Karpas-422 (cell line): Measurements from ENCODE around the gene MCEE. TPM values are rescaled to one million over a fixed set of nuclear protein-coding genes. Genes with fewer than 3 reads are reported as not detected.

Experiments used
- DNase-seq: peaks from one replicate; pipeline ENCODE4 v3.0.0-alpha.2; 2015
- H2AFZ ChIP-seq: fragments of 200-600 bp; sonication (generic); 2 replicates; pipeline ENCODE4 v1.6.1; 2014; ENCODE audit warnings: antibody characterized with exemption, low read length, mixed read lengths
- H3K27ac ChIP-seq: fragments of 200-600 bp; sonication (generic); 2 replicates; pipeline ENCODE4 v1.5.1; 2014; ENCODE audit warnings: mild to moderate bottlenecking, low read length, moderate library complexity
- H3K27me3 ChIP-seq: fragments of 200-600 bp; sonication (generic); 2 replicates; pipeline ENCODE4 v1.6.1; 2014; ENCODE audit warnings: low read length, mixed read lengths
- H3K36me3 ChIP-seq: fragments of 200-600 bp; sonication (generic); 2 replicates; pipeline ENCODE4 v1.6.1; 2014; ENCODE audit warnings: low read length, mixed read lengths; ENCODE audit not compliant: insufficient read depth
- H3K4me1 ChIP-seq: fragments of 200-600 bp; sonication (generic); 2 replicates; pipeline ENCODE4 v1.6.1; 2014; ENCODE audit warnings: mild to moderate bottlenecking, low read length, mixed read lengths
- H3K4me2 ChIP-seq: fragments of 200-600 bp; sonication (generic); 2 replicates; pipeline ENCODE4 v1.6.1; 2014; ENCODE audit warnings: low read length, low read depth, mild to moderate bottlenecking; ENCODE audit not compliant: poor library complexity, severe bottlenecking
- H3K4me3 ChIP-seq: fragments of 200-600 bp; sonication (generic); 2 replicates; pipeline ENCODE4 v1.5.1; 2014; ENCODE audit warnings: mild to moderate bottlenecking, antibody characterized with exemption, low read length, mixed read lengths
- H3K79me2 ChIP-seq: fragments of 200-600 bp; sonication (generic); 2 replicates; pipeline ENCODE4 v1.6.1; 2014; ENCODE audit warnings: mild to moderate bottlenecking, low read length, mixed read lengths
- H3K9ac ChIP-seq: fragments of 200-600 bp; sonication (generic); 2 replicates; pipeline ENCODE4 v1.6.0; 2014; ENCODE audit warnings: low read length
- H3K9me2 ChIP-seq: fragments of 200-600 bp; sonication (generic), shearing (Covaris generic); replicated peaks from 2 replicates; pipeline ENCODE4 v1.6.0; 2014; ENCODE audit warnings: mild to moderate bottlenecking, low read length, moderate library complexity; ENCODE audit not compliant: insufficient read depth
- H3K9me3 ChIP-seq: fragments of 300-700, 200-600 bp; sonication (generic); 2 replicates; pipeline ENCODE4 v1.6.1; 2014; ENCODE audit warnings: low read length, mixed read lengths
- H4K20me1 ChIP-seq: fragments of 200-600 bp; sonication (generic); 2 replicates; pipeline ENCODE4 v1.6.1; 2014; ENCODE audit warnings: mild to moderate bottlenecking, antibody characterized with exemption, low read length, low read depth; ENCODE audit not compliant: insufficient read depth
- total RNA-seq: library from RNA; depleted of rRNA; stranded (reverse); fragments of >200 nt; shearing (Covaris generic); gene quantifications from 2 replicates; pipeline ENCODE4 v1.2.3, GENCODE V29; 2014; ENCODE audit warnings: low replicate concordance

The MCEE gene
- total RNA-seq, 1 experiment from 2014 or later, result 27.9 TPM

- Histone ChIP-seq H3K4me2 (no peak overlapping the region), H3K79me2 (no peaks in the 10 kb centered on the region), H3K36me3 (no peaks in the 10 kb centered on the region; the same call in 1 of the 2 replicates), H4K20me1 (peaks cover 7% of the 10 kb centered on the region), H3K4me3 (no peak overlapping the region), H2AFZ (no peak overlapping the region), H3K4me1 (peaks cover 7% of the 10 kb centered on the region), H3K9me3 (no peaks in the 10 kb centered on the region), H3K9ac (no peak overlapping the region), H3K9me2 (no peaks in the 10 kb centered on the region), H3K27ac (no peak overlapping the region), H3K27me3 (no peaks in the 10 kb centered on the region)
- peak; percentile 91 for DNase-seq
Observed at GRCh38 chr2:71154798-71155197, 24.8 kb upstream of the MCEE start.

GRCh38 chr2:71154279-71154678 lies 24.2 kb upstream of the MCEE start:
- no peak overlapping the region for H3K27ac ChIP-seq
- no peak overlapping the region for H3K9ac ChIP-seq
- H3K9me3 ChIP-seq, result no peaks in the 10 kb centered on the region
- no peak overlapping the region for H3K4me2 ChIP-seq
- no peak for DNase-seq
- H3K9me2 ChIP-seq, result no peaks in the 10 kb centered on the region
- no peaks in the 10 kb centered on the region for H3K27me3 ChIP-seq
- peaks cover 7% of the 10 kb centered on the region for H3K4me1 ChIP-seq
- H2AFZ ChIP-seq, result no peak overlapping the region
- H3K79me2 ChIP-seq, result no peaks in the 10 kb centered on the region
- peaks cover 5% of the 10 kb centered on the region; the same call in 1 of the 2 replicates for H3K36me3 ChIP-seq
- H3K4me3 ChIP-seq, result no peak overlapping the region
- H4K20me1 ChIP-seq, result peaks cover 11% of the 10 kb centered on the region

GRCh38 chr2:71153585-71154224 lies 23.7 kb upstream of the MCEE start:
- peaks cover 11% of the 10 kb centered on the region for H4K20me1 ChIP-seq
- no peaks in the 10 kb centered on the region for H3K9me3 ChIP-seq
- H3K27me3 ChIP-seq, result no peaks in the 10 kb centered on the region
- H2AFZ ChIP-seq, result no peak overlapping the region
- peaks cover 11% of the 10 kb centered on the region; the same call in 1 of the 2 replicates for H3K36me3 ChIP-seq
- no peaks in the 10 kb centered on the region for H3K9me2 ChIP-seq
- H3K9ac ChIP-seq, result no peak overlapping the region
- H3K4me1 ChIP-seq, result peaks cover 7% of the 10 kb centered on the region
- H3K79me2 ChIP-seq, result no peaks in the 10 kb centered on the region
- H3K4me2 ChIP-seq, result no peak overlapping the region
- no peak overlapping the region for H3K4me3 ChIP-seq
- no peak for DNase-seq
- H3K27ac ChIP-seq, result no peak overlapping the region

GRCh38 chr2:71151620-71152019 lies 21.6 kb upstream of the MCEE start:
- H3K27me3 ChIP-seq, result no peaks in the 10 kb centered on the region
- no peaks in the 10 kb centered on the region for H3K4me1 ChIP-seq
- no peak for DNase-seq
- no peak overlapping the region for H3K4me2 ChIP-seq
- H2AFZ ChIP-seq, result no peak overlapping the region
- H4K20me1 ChIP-seq, result peaks cover 11% of the 10 kb centered on the region; the same call in 1 of the 2 replicates
- H3K36me3 ChIP-seq, result peaks cover 27% of the 10 kb centered on the region; the same call in 1 of the 2 replicates
- no peaks in the 10 kb centered on the region for H3K79me2 ChIP-seq
- no peak overlapping the region for H3K4me3 ChIP-seq
- no peak overlapping the region for H3K27ac ChIP-seq
- no peaks in the 10 kb centered on the region for H3K9me3 ChIP-seq
- no peaks in the 10 kb centered on the region for H3K9me2 ChIP-seq
- no peak overlapping the region for H3K9ac ChIP-seq

GRCh38 chr2:71150082-71150816 lies 20.2 kb upstream of the MCEE start:
- Histone ChIP-seq H3K9ac (no peak overlapping the region), H3K27me3 (no peaks in the 10 kb centered on the region), H3K9me3 (no peaks in the 10 kb centered on the region), H3K36me3 (peaks cover 37% of the 10 kb centered on the region), H4K20me1 (peaks cover 11% of the 10 kb centered on the region; the same call in 1 of the 2 replicates), H3K4me1 (no peaks in the 10 kb centered on the region), H3K4me2 (no peak overlapping the region), H2AFZ (no peak overlapping the region), H3K4me3 (no peak overlapping the region), H3K9me2 (no peaks in the 10 kb centered on the region), H3K79me2 (no peaks in the 10 kb centered on the region), H3K27ac (no peak overlapping the region)
- DNase-seq, result peak; percentile 49

- H3K4me1 ChIP-seq, result no peaks in the 10 kb centered on the region
- no peak overlapping the region for H3K27ac ChIP-seq
- H3K4me2 ChIP-seq, result no peak overlapping the region
- H3K4me3 ChIP-seq, result no peak overlapping the region
- H3K9ac ChIP-seq, result no peak overlapping the region
- H3K27me3 ChIP-seq, result no peaks in the 10 kb centered on the region
- H3K9me3 ChIP-seq, result no peaks in the 10 kb centered on the region
- no peak for DNase-seq
- H3K36me3 ChIP-seq, result peaks cover 54% of the 10 kb centered on the region
- no peaks in the 10 kb centered on the region for H3K9me2 ChIP-seq
- no peaks in the 10 kb centered on the region for H3K79me2 ChIP-seq
- H2AFZ ChIP-seq, result no peak overlapping the region
- peaks cover 11% of the 10 kb centered on the region; the same call in 1 of the 2 replicates for H4K20me1 ChIP-seq
Observed at GRCh38 chr2:71148506-71149063, 18.6 kb upstream of the MCEE start.

- peaks cover 83% of the 10 kb centered on the region for H3K36me3 ChIP-seq
Observed at GRCh38 chr2:71143782-71144181, 13.8 kb upstream of the MCEE start.

GRCh38 chr2:71136174-71136573 lies 6.1 kb upstream of the MCEE start:
- H3K79me2 ChIP-seq, result peaks cover 41% of the 10 kb centered on the region
- H3K9me3 ChIP-seq, result no peaks in the 10 kb centered on the region
- no peak overlapping the region for H3K27ac ChIP-seq
- no peak overlapping the region for H2AFZ ChIP-seq
- H3K4me3 ChIP-seq, result no peak overlapping the region
- no peak overlapping the region for H3K9ac ChIP-seq
- H3K36me3 ChIP-seq, result peaks cover 60% of the 10 kb centered on the region
- H3K4me2 ChIP-seq, result no peak overlapping the region
- H4K20me1 ChIP-seq, result 0 out of 2 replicates have a peak, but pooled peaks cover 3% of the 10 kb centered on the region
- peaks cover 19% of the 10 kb centered on the region for H3K4me1 ChIP-seq
- H3K27me3 ChIP-seq, result no peaks in the 10 kb centered on the region
- DNase-seq, result no peak
- no peaks in the 10 kb centered on the region for H3K9me2 ChIP-seq

More at GRCh38 chr2:71143782-71144181, 13.8 kb upstream of the MCEE start:
- Histone ChIP-seq H3K9ac (no peak overlapping the region), H3K27ac (no peak overlapping the region), H3K4me1 (no peaks in the 10 kb centered on the region), H3K4me2 (no peak overlapping the region), H3K27me3 (no peaks in the 10 kb centered on the region), H3K79me2 (peaks cover 9% of the 10 kb centered on the region; the same call in 1 of the 2 replicates), H2AFZ (no peak overlapping the region), H3K4me3 (no peak overlapping the region), H4K20me1 (no peaks in the 10 kb centered on the region; the same call in 1 of the 2 replicates), H3K9me3 (no peaks in the 10 kb centered on the region), H3K9me2 (no peaks in the 10 kb centered on the region)
- no peak for DNase-seq
